Ovary (tissue), 3 donors: ENCODE data around the gene IL18.

ENCODE experiments used
- POLR2A ChIP-seq: fragments of 450-650 bp; IDR thresholded peaks from one replicate; pipeline ENCODE4 v1.6.1; 2017; ENCODE audit warnings: antibody characterized with exemption, mild to moderate bottlenecking, moderate library complexity
- TF ChIP-seq, protein P1 (sequence below), 3 donors: fragments of 450-650 bp in 2 of 3; fragments of 200-600 bp in 1 of 3; IDR thresholded peaks; one replicate each; pipeline versions ENCODE4 v1.5.1 to v1.8.0; 2016 to 2022; ENCODE audit warnings: antibody characterized with exemption in 3 of 3, mild to moderate bottlenecking in 1 of 3
- donor health status: DM: no; HTN: no; CAD: no.

DNA sequence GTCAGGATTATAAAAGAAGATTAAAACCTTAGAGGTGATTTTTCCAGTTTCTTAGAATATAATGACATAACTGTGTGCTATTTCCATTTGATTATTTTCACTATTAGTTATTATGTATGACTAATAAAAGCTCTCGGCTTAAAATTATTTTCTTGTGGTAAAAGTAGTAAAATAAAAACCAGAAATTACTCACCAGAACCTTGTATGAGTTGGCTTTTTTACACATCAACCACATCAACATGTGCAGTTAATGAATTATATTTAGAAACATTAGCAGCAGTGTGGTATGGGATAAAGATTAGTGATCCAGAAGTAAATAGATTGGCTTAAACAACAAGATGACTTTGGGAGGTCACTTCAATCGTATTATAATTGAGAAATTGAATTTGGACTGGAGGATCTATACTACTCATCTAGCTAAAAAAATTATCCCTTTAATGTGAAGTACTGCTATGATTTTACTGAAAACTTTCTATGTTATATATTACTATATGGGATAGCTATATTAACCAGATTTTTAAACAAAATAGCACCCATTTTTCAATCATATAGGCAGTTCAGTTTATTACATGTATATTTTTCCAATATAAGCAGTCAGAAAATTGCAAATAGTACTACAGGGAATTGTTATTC, 8.6 kb upstream of the IL18 start:
- TF ChIP-seq POLR2A: no peak
- TF ChIP-seq, protein P1, sequence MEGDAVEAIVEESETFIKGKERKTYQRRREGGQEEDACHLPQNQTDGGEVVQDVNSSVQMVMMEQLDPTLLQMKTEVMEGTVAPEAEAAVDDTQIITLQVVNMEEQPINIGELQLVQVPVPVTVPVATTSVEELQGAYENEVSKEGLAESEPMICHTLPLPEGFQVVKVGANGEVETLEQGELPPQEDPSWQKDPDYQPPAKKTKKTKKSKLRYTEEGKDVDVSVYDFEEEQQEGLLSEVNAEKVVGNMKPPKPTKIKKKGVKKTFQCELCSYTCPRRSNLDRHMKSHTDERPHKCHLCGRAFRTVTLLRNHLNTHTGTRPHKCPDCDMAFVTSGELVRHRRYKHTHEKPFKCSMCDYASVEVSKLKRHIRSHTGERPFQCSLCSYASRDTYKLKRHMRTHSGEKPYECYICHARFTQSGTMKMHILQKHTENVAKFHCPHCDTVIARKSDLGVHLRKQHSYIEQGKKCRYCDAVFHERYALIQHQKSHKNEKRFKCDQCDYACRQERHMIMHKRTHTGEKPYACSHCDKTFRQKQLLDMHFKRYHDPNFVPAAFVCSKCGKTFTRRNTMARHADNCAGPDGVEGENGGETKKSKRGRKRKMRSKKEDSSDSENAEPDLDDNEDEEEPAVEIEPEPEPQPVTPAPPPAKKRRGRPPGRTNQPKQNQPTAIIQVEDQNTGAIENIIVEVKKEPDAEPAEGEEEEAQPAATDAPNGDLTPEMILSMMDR (IDR thresholded peaks at IDR 0.05): no peak
